GM06990 (cell line): ENCODE data around the gene FAM32A.

Source experiments
- DNase-seq: peaks from one replicate; pipeline ENCODE4 v3.0.0-alpha.2; 2011; ENCODE audit not compliant: insufficient read length; ENCODE audit errors: extremely low read depth
- H3K27me3 ChIP-seq: replicated peaks from 2 replicates; pipeline ENCODE4 v1.6.0; 2011; ENCODE audit warnings: low read length; ENCODE audit not compliant: control insufficient read depth, insufficient read depth
- H3K36me3 ChIP-seq: 2 replicates; pipeline ENCODE4 v1.5.1; 2011; ENCODE audit warnings: low read length; ENCODE audit not compliant: control insufficient read depth, insufficient read depth
- H3K4me3 ChIP-seq: replicated peaks from 2 replicates; pipeline ENCODE4 v1.5.1; 2011; ENCODE audit warnings: low read depth, mild to moderate bottlenecking, control low read depth, low read length
- CTCF ChIP-seq: IDR thresholded peaks from 2 replicates; pipeline ENCODE4 v1.5.1; 2011; ENCODE audit warnings: low read length, control low read depth, mild to moderate bottlenecking, inconsistent platforms; ENCODE audit not compliant: insufficient read depth, poor library complexity, severe bottlenecking

Gene FAM32A

GRCh38 chr19:16208064-16208759, 23.0 kb downstream of the FAM32A start:
- no peak for DNase-seq
- H3K27me3 ChIP-seq, result no peaks in the 10 kb centered on the region
- no peak for TF ChIP-seq CTCF
- no peak overlapping the region for H3K4me3 ChIP-seq
- H3K36me3 ChIP-seq, result peaks cover 31% of the 10 kb centered on the region

GRCh38 chr19:16208847-16209665, 23.8 kb downstream of the FAM32A start:
- TF ChIP-seq CTCF, result no peak
- DNase-seq, result no peak
- H3K27me3 ChIP-seq, result no peaks in the 10 kb centered on the region
- no peak overlapping the region for H3K4me3 ChIP-seq
- peaks cover 26% of the 10 kb centered on the region for H3K36me3 ChIP-seq

GRCh38 chr19:16210168-16210567, 25.0 kb downstream of the FAM32A start:
- no peaks in the 10 kb centered on the region for H3K27me3 ChIP-seq

GRCh38 chr19:16213076-16213475, 27.9 kb downstream of the FAM32A start:
- no peak for DNase-seq
- Histone ChIP-seq H3K4me3 (no peak overlapping the region), H3K27me3 (no peaks in the 10 kb centered on the region), H3K36me3 (peaks cover 13% of the 10 kb centered on the region)
- TF ChIP-seq CTCF, result no peak

More at GRCh38 chr19:16210168-16210567, 25.0 kb downstream of the FAM32A start:
- DNase-seq, result no peak
- H3K36me3 ChIP-seq, result peaks cover 23% of the 10 kb centered on the region
- H3K4me3 ChIP-seq, result no peak overlapping the region
- no peak for TF ChIP-seq CTCF

GRCh38 chr19:16216744-16217670, 31.8 kb downstream of the FAM32A start:
- DNase-seq, result no peak
- Histone ChIP-seq H3K4me3 (no peak overlapping the region), H3K36me3 (peaks cover 12% of the 10 kb centered on the region), H3K27me3 (no peaks in the 10 kb centered on the region)
- TF ChIP-seq CTCF, result no peak
